HepG2 (cell line): Measurements from ENCODE around the gene UBE2G2. TPM values are rescaled to one million over a fixed set of nuclear protein-coding genes. Genes with fewer than 3 reads are reported as not detected.

Source experiments
- GABPB1 ChIP-seq: IDR thresholded peaks from 2 replicates; pipeline ENCODE4 v1.6.1; 2016; ENCODE audit warnings: mild to moderate bottlenecking, missing genetic modification reagents, moderate library complexity, missing compliant biosample characterization
- NCOA5 ChIP-seq: sonication (generic); formaldehyde crosslinking; IDR thresholded peaks from 2 replicates; pipeline ENCODE4 v1.4.0; 2020; ENCODE audit warnings: missing genetic modification reagents
- ONECUT2 ChIP-seq: sonication (generic); formaldehyde crosslinking; IDR thresholded peaks from 2 replicates; pipeline ENCODE4 v1.4.0; 2020; ENCODE audit warnings: missing genetic modification reagents
- SRY ChIP-seq: sonication (generic); formaldehyde crosslinking; IDR thresholded peaks from 2 replicates; pipeline ENCODE4 v1.8.0; 2022; ENCODE audit warnings: mild to moderate bottlenecking, missing genetic modification reagents
- ZNF569 ChIP-seq: sonication (generic); formaldehyde crosslinking; IDR thresholded peaks from 2 replicates; pipeline ENCODE4 v1.5.0; 2020; ENCODE audit warnings: mild to moderate bottlenecking, missing genetic modification reagents, moderate library complexity, borderline replicate concordance
- polyA plus RNA-seq, 8 experiments: library from polyadenylated mRNA; depleted of rRNA in 3 of 8; stranded (reverse) in 7 of 8; unstranded in 1 of 8; fragments of >200 nt; fragmentation: Illumina TruSeq in 4 of 8; extraction: Trizol in 4 of 8; gene quantifications; 2 replicates each; pipeline versions ENCODE4 v1.2.1 to v1.2.3, GENCODE V29; 2011 to 2016; ENCODE audit warnings: low read depth in 4 of 8, missing spikeins in 1 of 8, mixed read lengths in 1 of 8; ENCODE audit not compliant: insufficient read depth in 1 of 8
- total RNA-seq, 5 experiments: library from RNA; depleted of rRNA; stranded (reverse); fragments of >200 nt; fragmentation: Illumina TruSeq; extraction: Trizol; gene quantifications; 2 replicates each; pipeline ENCODE4 v1.2.3, GENCODE V29; 2016; ENCODE audit warnings: low read depth in 1 of 5
- TF ChIP-seq, protein P1 (sequence below): sonication (generic); formaldehyde crosslinking; IDR thresholded peaks from 2 replicates; pipeline ENCODE4 v1.5.1; 2020; ENCODE audit warnings: missing genetic modification reagents, mild to moderate bottlenecking, borderline replicate concordance
- TF ChIP-seq, protein P2 (sequence below), 2 experiments: fragments of 450-650 bp in 1 of 2; sonication (generic) in 1 of 2; formaldehyde crosslinking in 1 of 2; IDR thresholded peaks; 2 replicates each; pipeline versions ENCODE4 v1.6.1 to v1.8.0; 2016 to 2022; ENCODE audit warnings: antibody characterized with exemption in 1 of 2, mild to moderate bottlenecking in 1 of 2, missing genetic modification reagents in 1 of 2
- TF ChIP-seq, protein P3 (sequence below), 2 experiments: sonication (generic) in 1 of 2; formaldehyde crosslinking in 1 of 2; IDR thresholded peaks; 2 replicates each; pipeline versions ENCODE4 v1.4.0 to v1.6.1; 2018 to 2020; ENCODE audit warnings: missing genetic modification reagents in 2 of 2, borderline replicate concordance in 1 of 2, low read depth in 1 of 2, mild to moderate bottlenecking in 1 of 2, missing biosample characterization in 1 of 2
- TF ChIP-seq, protein P4 (sequence below): sonication (generic); formaldehyde crosslinking; IDR thresholded peaks from 2 replicates; pipeline ENCODE4 v1.5.0; 2020; ENCODE audit warnings: missing genetic modification reagents, mild to moderate bottlenecking, borderline replicate concordance
- TF ChIP-seq, protein P5 (sequence below): sonication (generic); formaldehyde crosslinking; IDR thresholded peaks from 2 replicates; pipeline ENCODE4 v1.4.0; 2020; ENCODE audit warnings: missing genetic modification reagents

Gene UBE2G2
- total and polyA plus RNA-seq, 2 of the 13 experiments (the other 11 are each of a cell fraction or from before 2014, with no cell fraction given) = 55.4 to 92.0 TPM

DNA sequence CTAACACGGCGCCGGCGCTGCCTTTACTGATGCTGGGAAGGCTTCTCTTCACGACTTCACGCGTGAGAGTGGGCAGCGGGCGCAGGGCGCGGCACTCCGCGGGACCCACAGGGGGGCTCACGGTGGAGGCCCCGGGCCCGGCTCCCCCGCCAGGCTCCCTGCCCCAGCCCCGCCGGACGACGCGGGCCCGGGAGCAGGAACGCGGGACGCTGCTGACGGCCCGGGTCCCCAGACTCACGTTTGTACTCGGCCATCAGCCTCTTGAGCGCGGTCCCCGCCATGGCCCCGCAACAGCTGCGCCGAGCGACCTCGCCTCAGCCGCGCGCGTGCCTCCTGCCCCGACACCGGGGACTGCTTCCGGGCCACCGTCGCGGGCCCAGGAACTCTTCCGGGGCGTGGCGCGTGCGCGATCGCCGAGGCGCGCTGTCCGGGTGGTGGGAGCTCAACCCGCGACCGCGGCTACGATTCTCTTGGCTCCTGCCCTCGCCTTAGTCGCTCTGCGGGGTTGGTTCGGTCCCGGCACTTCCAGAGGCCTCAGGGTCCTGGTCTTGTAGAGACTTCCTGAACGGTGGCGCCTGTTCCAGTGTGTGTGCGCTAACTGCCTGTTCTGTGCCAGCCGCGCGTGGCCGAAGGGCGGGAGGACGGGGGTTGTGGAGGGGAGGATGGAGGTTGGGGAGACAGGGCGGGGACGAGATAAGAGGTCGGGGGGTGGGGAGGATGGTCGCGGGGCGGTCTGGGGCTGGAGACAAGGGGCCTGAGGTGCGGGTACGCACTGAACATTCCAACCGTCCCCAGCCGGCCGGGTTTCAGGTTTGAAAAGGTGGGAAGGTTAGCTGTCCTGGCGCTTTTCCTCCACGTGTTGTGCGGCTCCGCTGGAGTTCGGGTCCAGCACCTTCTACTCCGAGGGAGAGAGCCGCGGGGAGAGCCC, at the start of gene UBE2G2 (continued):
- TF ChIP-seq, protein P1, sequence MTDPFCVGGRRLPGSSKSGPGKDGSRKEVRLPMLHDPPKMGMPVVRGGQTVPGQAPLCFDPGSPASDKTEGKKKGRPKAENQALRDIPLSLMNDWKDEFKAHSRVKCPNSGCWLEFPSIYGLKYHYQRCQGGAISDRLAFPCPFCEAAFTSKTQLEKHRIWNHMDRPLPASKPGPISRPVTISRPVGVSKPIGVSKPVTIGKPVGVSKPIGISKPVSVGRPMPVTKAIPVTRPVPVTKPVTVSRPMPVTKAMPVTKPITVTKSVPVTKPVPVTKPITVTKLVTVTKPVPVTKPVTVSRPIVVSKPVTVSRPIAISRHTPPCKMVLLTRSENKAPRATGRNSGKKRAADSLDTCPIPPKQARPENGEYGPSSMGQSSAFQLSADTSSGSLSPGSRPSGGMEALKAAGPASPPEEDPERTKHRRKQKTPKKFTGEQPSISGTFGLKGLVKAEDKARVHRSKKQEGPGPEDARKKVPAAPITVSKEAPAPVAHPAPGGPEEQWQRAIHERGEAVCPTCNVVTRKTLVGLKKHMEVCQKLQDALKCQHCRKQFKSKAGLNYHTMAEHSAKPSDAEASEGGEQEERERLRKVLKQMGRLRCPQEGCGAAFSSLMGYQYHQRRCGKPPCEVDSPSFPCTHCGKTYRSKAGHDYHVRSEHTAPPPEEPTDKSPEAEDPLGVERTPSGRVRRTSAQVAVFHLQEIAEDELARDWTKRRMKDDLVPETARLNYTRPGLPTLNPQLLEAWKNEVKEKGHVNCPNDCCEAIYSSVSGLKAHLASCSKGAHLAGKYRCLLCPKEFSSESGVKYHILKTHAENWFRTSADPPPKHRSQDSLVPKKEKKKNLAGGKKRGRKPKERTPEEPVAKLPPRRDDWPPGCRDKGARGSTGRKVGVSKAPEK (CRISPR knock-in tag) = no peak
- TF ChIP-seq, protein P2, sequence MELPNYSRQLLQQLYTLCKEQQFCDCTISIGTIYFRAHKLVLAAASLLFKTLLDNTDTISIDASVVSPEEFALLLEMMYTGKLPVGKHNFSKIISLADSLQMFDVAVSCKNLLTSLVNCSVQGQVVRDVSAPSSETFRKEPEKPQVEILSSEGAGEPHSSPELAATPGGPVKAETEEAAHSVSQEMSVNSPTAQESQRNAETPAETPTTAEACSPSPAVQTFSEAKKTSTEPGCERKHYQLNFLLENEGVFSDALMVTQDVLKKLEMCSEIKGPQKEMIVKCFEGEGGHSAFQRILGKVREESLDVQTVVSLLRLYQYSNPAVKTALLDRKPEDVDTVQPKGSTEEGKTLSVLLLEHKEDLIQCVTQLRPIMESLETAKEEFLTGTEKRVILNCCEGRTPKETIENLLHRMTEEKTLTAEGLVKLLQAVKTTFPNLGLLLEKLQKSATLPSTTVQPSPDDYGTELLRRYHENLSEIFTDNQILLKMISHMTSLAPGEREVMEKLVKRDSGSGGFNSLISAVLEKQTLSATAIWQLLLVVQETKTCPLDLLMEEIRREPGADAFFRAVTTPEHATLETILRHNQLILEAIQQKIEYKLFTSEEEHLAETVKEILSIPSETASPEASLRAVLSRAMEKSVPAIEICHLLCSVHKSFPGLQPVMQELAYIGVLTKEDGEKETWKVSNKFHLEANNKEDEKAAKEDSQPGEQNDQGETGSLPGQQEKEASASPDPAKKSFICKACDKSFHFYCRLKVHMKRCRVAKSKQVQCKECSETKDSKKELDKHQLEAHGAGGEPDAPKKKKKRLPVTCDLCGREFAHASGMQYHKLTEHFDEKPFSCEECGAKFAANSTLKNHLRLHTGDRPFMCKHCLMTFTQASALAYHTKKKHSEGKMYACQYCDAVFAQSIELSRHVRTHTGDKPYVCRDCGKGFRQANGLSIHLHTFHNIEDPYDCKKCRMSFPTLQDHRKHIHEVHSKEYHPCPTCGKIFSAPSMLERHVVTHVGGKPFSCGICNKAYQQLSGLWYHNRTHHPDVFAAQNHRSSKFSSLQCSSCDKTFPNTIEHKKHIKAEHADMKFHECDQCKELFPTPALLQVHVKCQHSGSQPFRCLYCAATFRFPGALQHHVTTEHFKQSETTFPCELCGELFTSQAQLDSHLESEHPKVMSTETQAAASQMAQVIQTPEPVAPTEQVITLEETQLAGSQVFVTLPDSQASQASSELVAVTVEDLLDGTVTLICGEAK (IDR thresholded peaks at IDR 0.05) = peak; percentile 69; the same call in 1 of the 2 replicates
- TF ChIP-seq, protein P2 (CRISPR knock-in tag; IDR thresholded peaks at IDR 0.05) = peak; percentile 65
- TF ChIP-seq NCOA5 (CRISPR knock-in tag) (no peak), GABPB1 (peak; percentile 98), SRY (CRISPR knock-in tag) (peak; percentile 44; the same call in 1 of the 2 replicates), ZNF569 (CRISPR knock-in tag) (no peak), ONECUT2 (CRISPR knock-in tag) (no peak)
- TF ChIP-seq, protein P3, sequence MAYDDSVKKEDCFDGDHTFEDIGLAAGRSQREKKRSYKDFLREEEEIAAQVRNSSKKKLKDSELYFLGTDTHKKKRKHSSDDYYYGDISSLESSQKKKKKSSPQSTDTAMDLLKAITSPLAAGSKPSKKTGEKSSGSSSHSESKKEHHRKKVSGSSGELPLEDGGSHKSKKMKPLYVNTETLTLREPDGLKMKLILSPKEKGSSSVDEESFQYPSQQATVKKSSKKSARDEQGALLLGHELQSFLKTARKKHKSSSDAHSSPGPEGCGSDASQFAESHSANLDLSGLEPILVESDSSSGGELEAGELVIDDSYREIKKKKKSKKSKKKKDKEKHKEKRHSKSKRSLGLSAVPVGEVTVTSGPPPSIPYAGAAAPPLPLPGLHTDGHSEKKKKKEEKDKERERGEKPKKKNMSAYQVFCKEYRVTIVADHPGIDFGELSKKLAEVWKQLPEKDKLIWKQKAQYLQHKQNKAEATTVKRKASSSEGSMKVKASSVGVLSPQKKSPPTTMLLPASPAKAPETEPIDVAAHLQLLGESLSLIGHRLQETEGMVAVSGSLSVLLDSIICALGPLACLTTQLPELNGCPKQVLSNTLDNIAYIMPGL (CRISPR knock-in tag; IDR thresholded peaks at IDR 0.05; ENCODE audit: borderline replicate concordance in 1 of 2, low read depth in 1 of 2) = peak; percentile 44 to 74; a peak in 3 of 4 replicates
- TF ChIP-seq, protein P4, sequence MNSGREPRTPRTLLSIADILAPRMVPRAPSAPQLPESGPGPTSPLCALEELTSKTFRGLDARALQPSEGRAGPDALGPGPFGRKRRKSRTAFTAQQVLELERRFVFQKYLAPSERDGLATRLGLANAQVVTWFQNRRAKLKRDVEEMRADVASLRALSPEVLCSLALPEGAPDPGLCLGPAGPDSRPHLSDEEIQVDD (CRISPR knock-in tag) = peak; percentile 20; the same call in 1 of the 2 replicates
- TF ChIP-seq, protein P5, sequence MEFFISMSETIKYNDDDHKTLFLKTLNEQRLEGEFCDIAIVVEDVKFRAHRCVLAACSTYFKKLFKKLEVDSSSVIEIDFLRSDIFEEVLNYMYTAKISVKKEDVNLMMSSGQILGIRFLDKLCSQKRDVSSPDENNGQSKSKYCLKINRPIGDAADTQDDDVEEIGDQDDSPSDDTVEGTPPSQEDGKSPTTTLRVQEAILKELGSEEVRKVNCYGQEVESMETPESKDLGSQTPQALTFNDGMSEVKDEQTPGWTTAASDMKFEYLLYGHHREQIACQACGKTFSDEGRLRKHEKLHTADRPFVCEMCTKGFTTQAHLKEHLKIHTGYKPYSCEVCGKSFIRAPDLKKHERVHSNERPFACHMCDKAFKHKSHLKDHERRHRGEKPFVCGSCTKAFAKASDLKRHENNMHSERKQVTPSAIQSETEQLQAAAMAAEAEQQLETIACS (CRISPR knock-in tag) = peak; percentile 84
